Thoracic aorta (tissue), 2 donors: ENCODE results near the gene LIPT1. TPM values are rescaled to one million over a fixed set of nuclear protein-coding genes. Genes with fewer than 3 reads are reported as not detected.
A peak's percentile ranks its signal among the peaks of the same experiment; 100 is the strongest.

Experiments
- ATAC-seq: fragments of 150-250 bp; one replicate; pipeline ENCODE4 v1.8.0; 2017; ENCODE audit warnings: low read depth; ENCODE audit not compliant: insufficient number of reproducible peaks, low FRiP score
- DNase-seq: peaks from one replicate; pipeline ENCODE4 v3.0.0-alpha.2; 2020; ENCODE audit warnings: low spot score
- H3K27ac ChIP-seq, 2 donors: fragments of 200-600 bp; sonication (generic); 1 replicate in 1 of 2; 2 replicates in 1 of 2; pipeline ENCODE4 v1.5.1; 2016; ENCODE audit warnings: mild to moderate bottlenecking in 2 of 2, moderate library complexity in 2 of 2
- H3K27me3 ChIP-seq: fragments of 200-600 bp; sonication (generic); replicated peaks from 2 replicates; pipeline ENCODE4 v1.6.0; 2016; ENCODE audit warnings: mild to moderate bottlenecking; ENCODE audit not compliant: insufficient read depth
- H3K36me3 ChIP-seq: fragments of 200-600 bp; sonication (generic); one replicate; pipeline ENCODE4 v1.5.1; 2016
- H3K4me1 ChIP-seq, 2 donors: fragments of 200-600 bp; sonication (generic); 1 replicate in 1 of 2; 2 replicates in 1 of 2; pipeline versions ENCODE4 v1.5.1 to v1.6.0; 2016; ENCODE audit warnings: low read depth in 2 of 2, mild to moderate bottlenecking in 1 of 2; ENCODE audit not compliant: control insufficient read depth in 1 of 2
- H3K4me3 ChIP-seq: fragments of 200-600 bp; sonication (generic); 2 replicates; pipeline ENCODE4 v1.5.1; 2016; ENCODE audit warnings: mild to moderate bottlenecking
- H3K9me3 ChIP-seq: fragments of 200-600 bp; sonication (generic); 2 replicates; pipeline ENCODE4 v1.5.1; 2016
- total RNA-seq, 2 donors: library from RNA; depleted of rRNA; stranded (reverse); fragments of >200 nt; gene quantifications; one replicate each; pipeline versions ENCODE4 v1.1.0 to v1.2.3, GENCODE V29; 2016
- TF ChIP-seq, protein P1 (sequence below): fragments of 200-600 bp; sonication (generic); IDR thresholded peaks from one replicate; pipeline ENCODE4 v1.5.1; 2019; ENCODE audit warnings: antibody characterized with exemption

Gene LIPT1
- 10 to 100 TPM in 1 of 2 donors, 1 to 10 TPM in 1; 9.5 to 13.8 TPM for total RNA-seq

- ATAC-seq, result peak; percentile 79
- Histone ChIP-seq H3K9me3 (no peaks in the 10 kb centered on the region), H3K27ac (peak within 1 kb of the TSS; percentile 79 to 88), H3K36me3 (peaks cover 4% of the 10 kb centered on the region), H3K4me3 (peak within 1 kb of the TSS; percentile 93), H3K4me1 (peaks cover 3 to 21% of the 10 kb centered on the region in 2 donors), H3K27me3 (no peaks in the 10 kb centered on the region)
- TF ChIP-seq, protein P1, sequence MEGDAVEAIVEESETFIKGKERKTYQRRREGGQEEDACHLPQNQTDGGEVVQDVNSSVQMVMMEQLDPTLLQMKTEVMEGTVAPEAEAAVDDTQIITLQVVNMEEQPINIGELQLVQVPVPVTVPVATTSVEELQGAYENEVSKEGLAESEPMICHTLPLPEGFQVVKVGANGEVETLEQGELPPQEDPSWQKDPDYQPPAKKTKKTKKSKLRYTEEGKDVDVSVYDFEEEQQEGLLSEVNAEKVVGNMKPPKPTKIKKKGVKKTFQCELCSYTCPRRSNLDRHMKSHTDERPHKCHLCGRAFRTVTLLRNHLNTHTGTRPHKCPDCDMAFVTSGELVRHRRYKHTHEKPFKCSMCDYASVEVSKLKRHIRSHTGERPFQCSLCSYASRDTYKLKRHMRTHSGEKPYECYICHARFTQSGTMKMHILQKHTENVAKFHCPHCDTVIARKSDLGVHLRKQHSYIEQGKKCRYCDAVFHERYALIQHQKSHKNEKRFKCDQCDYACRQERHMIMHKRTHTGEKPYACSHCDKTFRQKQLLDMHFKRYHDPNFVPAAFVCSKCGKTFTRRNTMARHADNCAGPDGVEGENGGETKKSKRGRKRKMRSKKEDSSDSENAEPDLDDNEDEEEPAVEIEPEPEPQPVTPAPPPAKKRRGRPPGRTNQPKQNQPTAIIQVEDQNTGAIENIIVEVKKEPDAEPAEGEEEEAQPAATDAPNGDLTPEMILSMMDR, result no peak
- peak; percentile 66 for DNase-seq
These were observed at the start of gene LIPT1, which contains the start of gene TSGA10 for GRCh38 chr2:99154643-99155536. LIPT1 (plus strand) TSS chr2:99154967; CDS start chr2:99161958, 6,991 bp downstream. TSGA10 (minus strand) TSS chr2:99154942; CDS start chr2:99109439, 45,503 bp downstream.

DNA sequence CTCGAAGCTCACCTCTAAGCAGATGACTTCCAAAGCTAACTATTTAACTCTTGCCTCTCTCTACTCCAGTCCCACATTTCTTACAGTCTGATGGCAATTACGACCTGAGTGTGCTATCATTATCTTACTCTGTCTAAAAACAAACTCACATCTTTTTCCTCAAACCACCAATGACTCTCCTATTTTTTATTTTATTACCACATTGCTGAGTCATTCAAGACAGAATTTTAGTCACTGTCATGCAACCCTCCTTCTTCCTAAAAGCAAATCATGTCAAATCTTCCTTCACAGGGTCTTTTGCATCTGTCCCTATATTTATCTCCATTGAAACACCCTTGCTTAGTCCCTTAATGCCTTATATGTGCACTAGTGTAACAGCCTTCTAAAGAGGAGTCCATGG is 47.9 kb upstream of the LIPT1 start:
- Histone ChIP-seq H3K9me3 (no peaks in the 10 kb centered on the region), H3K27ac (no peak overlapping the region), H3K4me3 (no peak overlapping the region), H3K4me1 (no peaks in the 10 kb centered on the region), H3K27me3 (no peaks in the 10 kb centered on the region), H3K36me3 (no peaks in the 10 kb centered on the region)
- no peak for DNase-seq
- ATAC-seq, result no peak
- TF ChIP-seq, protein P1, result no peak

DNA sequence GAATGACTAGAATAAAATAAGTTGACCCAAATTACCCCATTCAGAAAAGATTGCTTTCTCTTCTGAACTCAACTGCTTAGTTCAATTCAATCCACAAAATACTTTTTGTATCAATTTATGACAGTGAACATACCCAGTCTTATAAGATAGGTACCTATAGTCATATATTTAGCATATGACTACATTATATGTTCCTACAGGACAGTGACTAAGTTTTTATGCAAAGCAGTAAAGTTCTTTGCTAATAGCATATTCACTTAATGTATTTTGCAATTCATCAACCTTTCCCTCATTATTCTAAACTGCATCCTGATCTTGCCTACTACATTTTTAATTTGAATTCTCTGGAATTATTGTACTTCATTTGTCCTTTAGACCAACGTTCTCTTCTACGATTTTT is 43.5 kb upstream of the LIPT1 start:
- no peak overlapping the region for H3K4me3 ChIP-seq
- no peaks in the 10 kb centered on the region for H3K4me1 ChIP-seq
- no peaks in the 10 kb centered on the region for H3K36me3 ChIP-seq
- DNase-seq (no peak), ATAC-seq (no peak)
- H3K9me3 ChIP-seq, result no peaks in the 10 kb centered on the region
- H3K27ac ChIP-seq, result no peak overlapping the region
- no peaks in the 10 kb centered on the region for H3K27me3 ChIP-seq
- TF ChIP-seq, protein P1, result no peak

GRCh38 chr2:99111945-99112344 is 42.8 kb upstream of the LIPT1 start:
- ATAC-seq, result no peak
- Histone ChIP-seq H3K27me3 (no peaks in the 10 kb centered on the region), H3K4me3 (no peak overlapping the region), H3K9me3 (no peaks in the 10 kb centered on the region), H3K27ac (no peak overlapping the region), H3K36me3 (no peaks in the 10 kb centered on the region), H3K4me1 (no peaks in the 10 kb centered on the region)
- DNase-seq, result no peak
- TF ChIP-seq, protein P1, result no peak

- TF ChIP-seq, protein P1, result no peak
- H3K36me3 ChIP-seq, result no peaks in the 10 kb centered on the region
- no peaks in the 10 kb centered on the region for H3K4me1 ChIP-seq
- H3K27ac ChIP-seq, result no peak overlapping the region
- no peak overlapping the region for H3K4me3 ChIP-seq
- no peak for ATAC-seq
- H3K9me3 ChIP-seq, result no peaks in the 10 kb centered on the region
- H3K27me3 ChIP-seq, result no peaks in the 10 kb centered on the region
- no peak for DNase-seq
These were observed 42.1 kb upstream of the LIPT1 start for GRCh38 chr2:99112617-99113016.
